A549 treated with Mapracorat at 1 μM for 4 hours (cell line): Measurements from ENCODE around the gene TAC1. TPM values are rescaled to one million over a fixed set of nuclear protein-coding genes. Genes with fewer than 3 reads are reported as not detected.

Source experiments
- total RNA-seq: library from RNA; stranded (reverse); fragments of 200-300 nt; extraction: Qiagen RNA extraction; gene quantifications from 5 replicates; pipeline ENCODE4 v1.2.3, GENCODE V29; 2022

The TAC1 gene
- 0.33 TPM in 1 of 5 replicates, not detected in the others for total RNA-seq

DNA sequence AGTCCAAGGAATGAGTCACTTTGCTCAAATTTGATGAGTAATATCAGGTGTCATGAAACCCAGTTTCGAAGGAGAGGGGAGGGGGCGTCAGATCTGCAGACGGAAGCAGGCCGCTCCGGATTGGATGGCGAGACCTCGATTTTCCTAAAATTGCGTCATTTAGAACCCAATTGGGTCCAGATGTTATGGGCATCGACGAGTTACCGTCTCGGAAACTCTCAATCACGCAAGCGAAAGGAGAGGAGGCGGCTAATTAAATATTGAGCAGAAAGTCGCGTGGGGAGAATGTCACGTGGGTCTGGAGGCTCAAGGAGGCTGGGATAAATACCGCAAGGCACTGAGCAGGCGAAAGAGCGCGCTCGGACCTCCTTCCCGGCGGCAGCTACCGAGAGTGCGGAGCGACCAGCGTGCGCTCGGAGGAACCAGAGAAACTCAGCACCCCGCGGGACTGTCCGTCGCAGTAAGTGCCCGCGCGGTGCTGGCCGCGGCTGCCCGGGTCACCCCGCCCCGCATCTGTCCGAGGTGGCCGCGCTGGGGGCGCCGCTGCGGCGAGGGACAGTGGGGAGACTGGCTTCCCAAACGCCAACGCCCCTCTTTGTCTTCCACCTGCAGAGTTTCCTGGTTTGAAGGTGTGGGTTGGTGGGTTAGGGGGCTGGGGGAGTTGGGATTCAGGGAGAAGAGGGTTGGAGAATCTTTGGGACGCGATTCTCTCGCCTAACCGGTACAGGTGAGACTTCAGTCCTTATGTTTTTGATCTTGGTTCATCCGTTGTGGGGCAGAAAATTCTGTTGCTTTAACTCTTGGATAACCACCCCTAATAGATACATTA, at the start of gene TAC1:
Gene TAC1, plus strand, starts transcription at position 351 of the 829 bp plus-strand sequence. CDS start 527 bp downstream, outside the sequence.

Other genes with a start within 250 kb of the TAC1 start
- gene ASNS, start 140.3 kb downstream of the TAC1 start, total RNA-seq, result 48.8 to 62.4 TPM (median 60.2 TPM) in 5 replicates